CD8-positive, alpha-beta memory T cell (primary cell): ENCODE data around the gene RNLS. TPM values are rescaled to one million over a fixed set of nuclear protein-coding genes. Genes with fewer than 3 reads are reported as not detected.

ENCODE experiments used
- CTCF ChIA-PET: fragments of 350-600 bp; sonication (Branson Sonifier 250); formaldehyde crosslinking; loops from one replicate; lab custom pipeline; 2021; ENCODE audit warnings: antibody characterized with exemption; lab: Charles Lee
- POLR2A ChIA-PET: fragments of 350-600 bp; sonication (Branson Sonifier 250); formaldehyde crosslinking; loops from one replicate; lab custom pipeline; 2021; ENCODE audit warnings: antibody characterized with exemption; lab: Charles Lee
- DNase-seq, 5 donors: peaks; one replicate each; pipeline versions ENCODE4 v3.0.0 to v3.0.0-alpha.2; 2020 to 2022; ENCODE audit warnings: mixed read lengths in 1 of 5
- H3K27ac ChIP-seq: one replicate; pipeline ENCODE4 v1.7.0; 2013; ENCODE audit warnings: low read depth, mild to moderate bottlenecking, low read length, moderate library complexity
- H3K27me3 ChIP-seq: 2 replicates; pipeline ENCODE4 v1.7.0; 2013; ENCODE audit warnings: low read length, mild to moderate bottlenecking; ENCODE audit not compliant: insufficient read depth, poor library complexity, severe bottlenecking
- H3K36me3 ChIP-seq: 2 replicates; pipeline ENCODE4 v1.7.0; 2013; ENCODE audit warnings: mild to moderate bottlenecking, low read length, moderate library complexity; ENCODE audit not compliant: insufficient read depth
- H3K4me1 ChIP-seq: 2 replicates; pipeline ENCODE4 v1.7.0; 2013; ENCODE audit warnings: mild to moderate bottlenecking, low read length, moderate library complexity; ENCODE audit not compliant: insufficient read depth
- H3K4me3 ChIP-seq: 2 replicates; pipeline ENCODE4 v1.7.0; 2013; ENCODE audit warnings: mild to moderate bottlenecking, low read length
- H3K9me3 ChIP-seq: 2 replicates; pipeline ENCODE4 v1.7.0; 2013; ENCODE audit warnings: mild to moderate bottlenecking, low read length
- H3K27ac Mint-ChIP-seq, 8 donors: one replicate each; pipeline ENCODE4 v1.8.0; 2020 to 2021; ENCODE audit warnings: mixed read lengths in 8 of 8, mild to moderate bottlenecking in 6 of 8, inconsistent platforms in 3 of 8, moderate library complexity in 3 of 8
- H3K27me3 Mint-ChIP-seq, 2 donors: one replicate each; pipeline ENCODE4 v1.8.0; 2020 to 2021; ENCODE audit warnings: mixed read lengths in 2 of 2, mild to moderate bottlenecking in 1 of 2, moderate library complexity in 1 of 2
- H3K36me3 Mint-ChIP-seq, 3 donors: one replicate each; pipeline ENCODE4 v1.8.0; 2020 to 2021; ENCODE audit warnings: mixed read lengths in 3 of 3, inconsistent platforms in 1 of 3, mild to moderate bottlenecking in 1 of 3
- H3K4me1 Mint-ChIP-seq, 3 donors: one replicate each; pipeline ENCODE4 v1.8.0; 2020 to 2021; ENCODE audit warnings: mixed read lengths in 3 of 3, inconsistent platforms in 1 of 3, mild to moderate bottlenecking in 1 of 3
- H3K4me3 Mint-ChIP-seq, 7 donors: one replicate each; pipeline ENCODE4 v1.8.0; 2020 to 2021; ENCODE audit warnings: mixed read lengths in 7 of 7, mild to moderate bottlenecking in 6 of 7, moderate library complexity in 4 of 7, inconsistent platforms in 2 of 7
- H3K9me3 Mint-ChIP-seq, 5 donors: one replicate each; pipeline ENCODE4 v1.8.0; 2020 to 2022; ENCODE audit warnings: mixed read lengths in 5 of 5, mild to moderate bottlenecking in 3 of 5, moderate library complexity in 2 of 5, inconsistent platforms in 1 of 5
- polyA plus RNA-seq: library from polyadenylated mRNA; unstranded; fragments of 300-500 nt; fragmentation: Illumina TruSeq; gene quantifications from one replicate; pipeline ENCODE4 v1.2.3, GENCODE V29; 2021
- total RNA-seq, 2 experiments: library from RNA; stranded (reverse); gene quantifications; one replicate each; pipeline ENCODE4 v1.2.3, GENCODE V29; 2021

The RNLS gene
- total and polyA plus RNA-seq, 3 experiments from 2014 or later: 4.0 to 7.0 (median 4.6) TPM

GRCh38 chr10:88270871-88271713 lies 312.0 kb downstream of the RNLS start:
- peaks cover 42 to 55% (median 49%) of the 10 kb centered on the region in 3 donors for H3K4me1 Mint-ChIP-seq
- H3K36me3 Mint-ChIP-seq: peaks cover 0 to 8% (median 0%) of the 10 kb centered on the region in 3 donors
- H3K27me3 ChIP-seq: no peaks in the 10 kb centered on the region
- no peaks in the 10 kb centered on the region for H3K9me3 Mint-ChIP-seq
- no peak overlapping the region for H3K4me3 ChIP-seq
- no peaks in the 10 kb centered on the region for H3K9me3 ChIP-seq
- H3K36me3 ChIP-seq: no peaks in the 10 kb centered on the region
- ChIA-PET CTCF (interaction anchor here (0.9 to 1.7 kb wide), 2 partner anchors 118 to 408 kb away, joined by 3 to 5 read pairs; partner anchors contain the start of genes KLLN and PTEN), POLR2A (interaction anchor here (1.1 kb wide), 1 partner anchor 409 kb away, joined by 3 read pairs; no protein-coding TSS in a partner anchor)
- peaks cover 0 to 4% of the 10 kb centered on the region in 2 donors for H3K27me3 Mint-ChIP-seq
- peak overlapping the region; percentile 63 to 79 (median 70) for H3K4me3 Mint-ChIP-seq
- H3K27ac ChIP-seq: no peak overlapping the region
- peak; percentile 5 to 72 (median 37) for DNase-seq
- peak overlapping the region; percentile 23 to 95 (median 86) for H3K27ac Mint-ChIP-seq
- H3K4me1 ChIP-seq: peaks cover 24% of the 10 kb centered on the region

GRCh38 chr10:88270061-88270808 lies 312.9 kb downstream of the RNLS start:
- H3K36me3 ChIP-seq: no peaks in the 10 kb centered on the region
- Mint-ChIP-seq H3K27me3 (peaks cover 0 to 4% of the 10 kb centered on the region in 2 donors), H3K36me3 (peaks cover 0 to 8% (median 0%) of the 10 kb centered on the region in 3 donors), H3K9me3 (no peaks in the 10 kb centered on the region), H3K4me1 (peaks cover 42 to 55% (median 49%) of the 10 kb centered on the region in 3 donors), H3K27ac (peak overlapping the region in 5 of 8 donors; percentile 23 to 90 (median 43)), H3K4me3 (peak overlapping the region in 2 of 7 donors; percentile 71 to 79)
- H3K9me3 ChIP-seq: no peaks in the 10 kb centered on the region
- ChIA-PET POLR2A (interaction anchor here (1.1 kb wide), 1 partner anchor 408 kb away, joined by 3 read pairs; no protein-coding TSS in a partner anchor), CTCF (interaction anchor here (1.7 kb wide), 1 partner anchor 118 kb away, joined by 5 read pairs; no protein-coding TSS in a partner anchor)
- no peak overlapping the region for H3K4me3 ChIP-seq
- peaks cover 24% of the 10 kb centered on the region for H3K4me1 ChIP-seq
- H3K27me3 ChIP-seq: no peaks in the 10 kb centered on the region
- H3K27ac ChIP-seq: no peak overlapping the region
- DNase-seq: no peak

- Histone ChIP-seq H3K27me3 (no peaks in the 10 kb centered on the region), H3K36me3 (no peaks in the 10 kb centered on the region), H3K4me3 (no peak overlapping the region), H3K4me1 (no peaks in the 10 kb centered on the region), H3K9me3 (no peaks in the 10 kb centered on the region), H3K27ac (no peak overlapping the region)
- peaks cover 0 to 5% (median 0%) of the 10 kb centered on the region in 3 donors for H3K36me3 Mint-ChIP-seq
- peaks cover 6 to 10% (median 8%) of the 10 kb centered on the region in 3 donors for H3K4me1 Mint-ChIP-seq
- no peak overlapping the region for H3K4me3 Mint-ChIP-seq
- ChIA-PET POLR2A (no interaction called here), CTCF (no interaction called here)
- H3K9me3 Mint-ChIP-seq: peaks cover 0 to 2% (median 0%) of the 10 kb centered on the region in 5 donors
- DNase-seq: no peak
- H3K27ac Mint-ChIP-seq: no peak overlapping the region
- H3K27me3 Mint-ChIP-seq: no peaks in the 10 kb centered on the region
These were observed 320.4 kb downstream of the RNLS start for GRCh38 chr10:88262591-88263234.

- Mint-ChIP-seq H3K9me3 (peaks cover 0 to 2% (median 0%) of the 10 kb centered on the region in 5 donors), H3K27ac (no peak overlapping the region), H3K36me3 (peaks cover 0 to 5% (median 0%) of the 10 kb centered on the region in 3 donors), H3K27me3 (no peaks in the 10 kb centered on the region), H3K4me1 (no peaks in the 10 kb centered on the region), H3K4me3 (no peak overlapping the region)
- Histone ChIP-seq H3K36me3 (no peaks in the 10 kb centered on the region), H3K4me3 (no peak overlapping the region), H3K9me3 (no peaks in the 10 kb centered on the region), H3K27ac (no peak overlapping the region), H3K27me3 (no peaks in the 10 kb centered on the region), H3K4me1 (no peaks in the 10 kb centered on the region)
- CTCF ChIA-PET: no interaction called here
- POLR2A ChIA-PET: no interaction called here
- no peak for DNase-seq
These were observed 322.0 kb downstream of the RNLS start for GRCh38 chr10:88261152-88261551.

- H3K27ac ChIP-seq: no peak overlapping the region
- ChIA-PET POLR2A (no interaction called here), CTCF (no interaction called here)
- peak overlapping the region in 1 of 8 donors; percentile 7 for H3K27ac Mint-ChIP-seq
- H3K27me3 Mint-ChIP-seq: no peaks in the 10 kb centered on the region
- H3K4me3 Mint-ChIP-seq: no peak overlapping the region
- no peaks in the 10 kb centered on the region for H3K4me1 Mint-ChIP-seq
- DNase-seq: no peak
- no peak overlapping the region for H3K4me3 ChIP-seq
- H3K4me1 ChIP-seq: no peaks in the 10 kb centered on the region
- H3K27me3 ChIP-seq: no peaks in the 10 kb centered on the region
- peaks cover 0 to 5% (median 0%) of the 10 kb centered on the region in 3 donors for H3K36me3 Mint-ChIP-seq
- H3K9me3 Mint-ChIP-seq: peaks cover 0 to 2% (median 0%) of the 10 kb centered on the region in 5 donors
- no peaks in the 10 kb centered on the region for H3K9me3 ChIP-seq
- no peaks in the 10 kb centered on the region for H3K36me3 ChIP-seq
These were observed 322.6 kb downstream of the RNLS start for GRCh38 chr10:88260329-88261051.

GRCh38 chr10:88259381-88259780 lies 323.7 kb downstream of the RNLS start:
- Mint-ChIP-seq H3K9me3 (peaks cover 0 to under 1% (median 0%) of the 10 kb centered on the region in 5 donors), H3K4me3 (no peak overlapping the region), H3K4me1 (peaks cover 0 to under 1% (median 0%) of the 10 kb centered on the region in 3 donors), H3K27ac (peak overlapping the region in 1 of 8 donors; percentile 86), H3K36me3 (peaks cover 0 to 5% (median 0%) of the 10 kb centered on the region in 3 donors), H3K27me3 (no peaks in the 10 kb centered on the region)
- Histone ChIP-seq H3K36me3 (no peaks in the 10 kb centered on the region), H3K4me1 (no peaks in the 10 kb centered on the region), H3K4me3 (no peak overlapping the region), H3K27ac (no peak overlapping the region), H3K27me3 (no peaks in the 10 kb centered on the region), H3K9me3 (no peaks in the 10 kb centered on the region)
- ChIA-PET POLR2A (no interaction called here), CTCF (no interaction called here)
- no peak for DNase-seq

- Histone ChIP-seq H3K9me3 (no peaks in the 10 kb centered on the region), H3K36me3 (no peaks in the 10 kb centered on the region), H3K4me3 (no peak overlapping the region), H3K4me1 (no peaks in the 10 kb centered on the region), H3K27me3 (no peaks in the 10 kb centered on the region), H3K27ac (no peak overlapping the region)
- peaks cover 0 to 5% (median 1%) of the 10 kb centered on the region in 3 donors for H3K4me1 Mint-ChIP-seq
- H3K36me3 Mint-ChIP-seq: peaks cover 0 to 5% (median 0%) of the 10 kb centered on the region in 3 donors
- H3K27ac Mint-ChIP-seq: no peak overlapping the region
- H3K27me3 Mint-ChIP-seq: no peaks in the 10 kb centered on the region
- ChIA-PET CTCF (no interaction called here), POLR2A (no interaction called here)
- H3K9me3 Mint-ChIP-seq: no peaks in the 10 kb centered on the region
- no peak for DNase-seq
- no peak overlapping the region for H3K4me3 Mint-ChIP-seq
These were observed 326.2 kb downstream of the RNLS start for GRCh38 chr10:88256886-88257285.
